ENCODE measurements around the gene NDUFAB1.

The NDUFAB1 gene

GRCh38 chr16:23608194-23608593, 12.1 kb upstream of the NDUFAB1 start:
- TF ChIP-seq, protein P1, sequence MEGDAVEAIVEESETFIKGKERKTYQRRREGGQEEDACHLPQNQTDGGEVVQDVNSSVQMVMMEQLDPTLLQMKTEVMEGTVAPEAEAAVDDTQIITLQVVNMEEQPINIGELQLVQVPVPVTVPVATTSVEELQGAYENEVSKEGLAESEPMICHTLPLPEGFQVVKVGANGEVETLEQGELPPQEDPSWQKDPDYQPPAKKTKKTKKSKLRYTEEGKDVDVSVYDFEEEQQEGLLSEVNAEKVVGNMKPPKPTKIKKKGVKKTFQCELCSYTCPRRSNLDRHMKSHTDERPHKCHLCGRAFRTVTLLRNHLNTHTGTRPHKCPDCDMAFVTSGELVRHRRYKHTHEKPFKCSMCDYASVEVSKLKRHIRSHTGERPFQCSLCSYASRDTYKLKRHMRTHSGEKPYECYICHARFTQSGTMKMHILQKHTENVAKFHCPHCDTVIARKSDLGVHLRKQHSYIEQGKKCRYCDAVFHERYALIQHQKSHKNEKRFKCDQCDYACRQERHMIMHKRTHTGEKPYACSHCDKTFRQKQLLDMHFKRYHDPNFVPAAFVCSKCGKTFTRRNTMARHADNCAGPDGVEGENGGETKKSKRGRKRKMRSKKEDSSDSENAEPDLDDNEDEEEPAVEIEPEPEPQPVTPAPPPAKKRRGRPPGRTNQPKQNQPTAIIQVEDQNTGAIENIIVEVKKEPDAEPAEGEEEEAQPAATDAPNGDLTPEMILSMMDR (IDR thresholded peaks at IDR 0.05; ENCODE audit: extremely low read depth, insufficient read depth, missing control alignments), result no peak
- in situ Hi-C loops (cut with MboI; ENCODE audit: low pct_unique_long_range_greater_than_20kb, low sequenced_read_pairs, unreplicated experiment), result no loop called here
- DNase-seq (ENCODE audit: low spot score), result no peak

DNA sequence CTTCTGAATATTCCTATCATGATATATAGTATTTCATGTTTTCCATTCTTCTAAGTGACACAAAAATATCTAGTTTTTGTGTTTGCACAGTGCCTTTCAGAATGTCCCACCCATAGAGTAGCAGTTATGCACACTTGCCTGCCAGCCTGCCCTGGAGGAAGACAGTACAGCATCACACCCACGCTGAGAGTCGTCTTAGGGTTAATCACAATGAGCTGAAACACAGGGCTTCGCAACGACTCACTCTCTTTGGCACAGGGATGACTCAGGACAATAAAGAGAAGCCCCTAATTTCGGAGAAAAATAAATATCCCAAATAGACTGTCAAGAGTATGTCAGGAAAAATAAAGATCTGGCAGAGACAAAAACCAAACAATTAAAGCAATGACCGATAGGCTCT, 11.6 kb upstream of the NDUFAB1 start:
- no peak for DNase-seq (ENCODE audit: low spot score)
- in situ Hi-C loops (cut with MboI; ENCODE audit: low pct_unique_long_range_greater_than_20kb, low sequenced_read_pairs, unreplicated experiment), result no loop called here
- TF ChIP-seq, protein P1 (IDR thresholded peaks at IDR 0.05; ENCODE audit: extremely low read depth, insufficient read depth, missing control alignments), result no peak

- DNase-seq (ENCODE audit: low spot score), result peak; percentile 59
- in situ Hi-C loops (cut with MboI; ENCODE audit: low pct_unique_long_range_greater_than_20kb, low sequenced_read_pairs, unreplicated experiment), result no loop called here
- TF ChIP-seq, protein P1 (IDR thresholded peaks at IDR 0.05; ENCODE audit: extremely low read depth, insufficient read depth, missing control alignments), result peak; percentile 56
Measured at GRCh38 chr16:23597003-23597756, 1.1 kb upstream of the NDUFAB1 start.

GRCh38 chr16:23595246-23595950, 718 bp downstream of the NDUFAB1 start:
- TF ChIP-seq, protein P1 (IDR thresholded peaks at IDR 0.05; ENCODE audit: extremely low read depth, insufficient read depth, missing control alignments), result no peak
- in situ Hi-C loops (cut with MboI; ENCODE audit: low pct_unique_long_range_greater_than_20kb, low sequenced_read_pairs, unreplicated experiment), result no loop called here
- no peak for DNase-seq (ENCODE audit: low spot score)

- DNase-seq (ENCODE audit: low spot score), result no peak
- TF ChIP-seq, protein P1 (IDR thresholded peaks at IDR 0.05; ENCODE audit: extremely low read depth, insufficient read depth, missing control alignments), result no peak
- in situ Hi-C loops (cut with MboI; ENCODE audit: low pct_unique_long_range_greater_than_20kb, low sequenced_read_pairs, unreplicated experiment), result no loop called here
Measured at GRCh38 chr16:23594186-23594585, 1.9 kb downstream of the NDUFAB1 start.

- no peak for DNase-seq (ENCODE audit: low spot score)
- TF ChIP-seq, protein P1 (IDR thresholded peaks at IDR 0.05; ENCODE audit: extremely low read depth, insufficient read depth, missing control alignments), result no peak
- in situ Hi-C loops (cut with MboI; ENCODE audit: low pct_unique_long_range_greater_than_20kb, low sequenced_read_pairs, unreplicated experiment), result no loop called here
Measured at GRCh38 chr16:23590181-23590580, 5.9 kb downstream of the NDUFAB1 start.

Measured in GM13977 (cell line).